Fibroblast of lung (primary cell): ENCODE data around the gene ANKS1B. TPM values are rescaled to one million over a fixed set of nuclear protein-coding genes. Genes with fewer than 3 reads are reported as not detected.
"Not testable (repeated sequence)": the region's sequence is repeated elsewhere in the genome, so short reads cannot be mapped to it uniquely, and the experiment has no call there.

Experiments used
- DNase-seq, 2 donors: peaks; one replicate each; pipeline versions ENCODE4 v3.0.0 to v3.0.0-alpha.2; 2010; ENCODE audit warnings: low read depth in 2 of 2
- H2AFZ ChIP-seq: 2 replicates; pipeline ENCODE4 v1.5.1; 2012; ENCODE audit warnings: low read length, control low read depth, inconsistent platforms
- H3K27ac ChIP-seq: 2 replicates; pipeline ENCODE4 v1.5.1; 2011; ENCODE audit warnings: low read length, control low read depth; ENCODE audit not compliant: insufficient read depth
- H3K27me3 ChIP-seq: 2 replicates; pipeline ENCODE4 v1.5.1; 2011; ENCODE audit warnings: mild to moderate bottlenecking, low read length; ENCODE audit not compliant: control insufficient read depth, insufficient read depth
- H3K36me3 ChIP-seq: 2 replicates; pipeline ENCODE4 v1.5.1; 2011; ENCODE audit warnings: low read length; ENCODE audit not compliant: control insufficient read depth, insufficient read depth
- H3K4me1 ChIP-seq: 2 replicates; pipeline ENCODE4 v1.5.1; 2011; ENCODE audit warnings: low read length; ENCODE audit not compliant: control insufficient read depth, insufficient read depth; ENCODE audit errors: extremely low read depth
- H3K4me2 ChIP-seq: 2 replicates; pipeline ENCODE4 v1.5.1; 2011; ENCODE audit warnings: low read length, control low read depth; ENCODE audit not compliant: insufficient read depth; ENCODE audit errors: extremely low read depth
- H3K4me3 ChIP-seq, 4 experiments: fragments of 200-600 bp in 1 of 4; sonication (generic) in 1 of 4; replicated peaks in 1 of 4; 2 replicates each; pipeline ENCODE4 v1.5.1; 2011 to 2016; ENCODE audit warnings: low read length in 4 of 4, low read depth in 3 of 4, mild to moderate bottlenecking in 3 of 4, control low read depth in 2 of 4, inconsistent platforms in 1 of 4, mixed read lengths in 1 of 4; ENCODE audit not compliant: insufficient read depth in 1 of 4; ENCODE audit errors: control extremely low read depth in 1 of 4
- H3K79me2 ChIP-seq: 2 replicates; pipeline ENCODE4 v1.5.1; 2012; ENCODE audit warnings: mild to moderate bottlenecking, low read length, inconsistent platforms; ENCODE audit not compliant: control insufficient read depth, insufficient read depth
- H3K9ac ChIP-seq: 2 replicates; pipeline ENCODE4 v1.5.1; 2011; ENCODE audit warnings: mild to moderate bottlenecking, low read length, control low read depth; ENCODE audit not compliant: insufficient read depth
- H3K9me3 ChIP-seq: 2 replicates; pipeline ENCODE4 v1.5.1; 2012; ENCODE audit warnings: low read depth, low read length; ENCODE audit not compliant: control insufficient read depth, insufficient read depth
- H4K20me1 ChIP-seq: 2 replicates; pipeline ENCODE4 v1.5.1; 2011; ENCODE audit warnings: low read length; ENCODE audit not compliant: control insufficient read depth, insufficient read depth; ENCODE audit errors: extremely low read depth
- EZH2 ChIP-seq: IDR thresholded peaks from 2 replicates; pipeline ENCODE4 v1.5.1; 2012; ENCODE audit warnings: low read length, control low read depth, mild to moderate bottlenecking; ENCODE audit errors: missing control alignments
- polyA plus RNA-seq, 2 donors: library from polyadenylated mRNA; depleted of rRNA in 1 of 2; stranded (reverse) in 1 of 2; unstranded in 1 of 2; fragments of >200 nt; gene quantifications; 2 replicates each; pipeline ENCODE4 v1.2.1, GENCODE V29; 2011 to 2012; ENCODE audit warnings: missing spikeins in 1 of 2
- total RNA-seq: library from RNA; depleted of rRNA; stranded (reverse); fragments of >200 nt; gene quantifications from 2 replicates; pipeline ENCODE4 v1.2.1, GENCODE V29; 2014
- TF ChIP-seq, protein P1 (sequence below), 2 donors: IDR thresholded peaks in 1 of 2; conservative IDR thresholded peaks in 1 of 2; 1 replicate in 1 of 2; 2 replicates in 1 of 2; pipeline ENCODE4 v1.5.1; 2011 to 2012; ENCODE audit warnings: low read length in 2 of 2, control low read depth in 1 of 2, inconsistent platforms in 1 of 2, low read depth in 1 of 2, mild to moderate bottlenecking in 1 of 2

The ANKS1B gene
- total and polyA plus RNA-seq, 2 donors (not counting 1 experiment from before 2014, with no cell fraction given), result 0.11 to 0.83 TPM

DNA sequence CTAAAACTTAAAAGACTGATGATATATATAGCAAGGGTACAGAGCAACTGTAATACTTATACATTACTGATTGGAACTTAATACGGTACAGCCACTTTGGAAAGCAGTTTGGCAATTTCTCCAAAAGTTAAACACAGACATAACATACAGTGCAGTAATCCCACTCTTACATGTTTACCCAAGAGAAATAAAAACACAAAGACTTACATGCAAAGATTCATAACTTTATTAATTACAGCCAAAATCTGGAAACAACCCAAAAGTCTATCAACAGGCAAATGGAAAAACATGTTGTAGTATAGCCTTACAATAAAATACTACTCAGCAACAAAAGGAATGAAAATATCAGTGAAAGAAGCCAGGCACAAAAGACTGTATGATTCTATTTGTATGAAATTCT is 252.6 kb downstream of the ANKS1B start:
- no peak overlapping the region for H3K4me2 ChIP-seq
- H3K9ac ChIP-seq, result no peak overlapping the region
- H2AFZ ChIP-seq, result no peak overlapping the region
- no peaks in the 10 kb centered on the region for H3K36me3 ChIP-seq
- DNase-seq, result no peak
- H3K4me1 ChIP-seq, result no peaks in the 10 kb centered on the region
- H3K27me3 ChIP-seq, result no peaks in the 10 kb centered on the region
- H3K79me2 ChIP-seq, result no peaks in the 10 kb centered on the region
- no peaks in the 10 kb centered on the region for H4K20me1 ChIP-seq
- H3K4me3 ChIP-seq, result no peak overlapping the region
- no peaks in the 10 kb centered on the region for H3K9me3 ChIP-seq
- TF ChIP-seq, protein P1, sequence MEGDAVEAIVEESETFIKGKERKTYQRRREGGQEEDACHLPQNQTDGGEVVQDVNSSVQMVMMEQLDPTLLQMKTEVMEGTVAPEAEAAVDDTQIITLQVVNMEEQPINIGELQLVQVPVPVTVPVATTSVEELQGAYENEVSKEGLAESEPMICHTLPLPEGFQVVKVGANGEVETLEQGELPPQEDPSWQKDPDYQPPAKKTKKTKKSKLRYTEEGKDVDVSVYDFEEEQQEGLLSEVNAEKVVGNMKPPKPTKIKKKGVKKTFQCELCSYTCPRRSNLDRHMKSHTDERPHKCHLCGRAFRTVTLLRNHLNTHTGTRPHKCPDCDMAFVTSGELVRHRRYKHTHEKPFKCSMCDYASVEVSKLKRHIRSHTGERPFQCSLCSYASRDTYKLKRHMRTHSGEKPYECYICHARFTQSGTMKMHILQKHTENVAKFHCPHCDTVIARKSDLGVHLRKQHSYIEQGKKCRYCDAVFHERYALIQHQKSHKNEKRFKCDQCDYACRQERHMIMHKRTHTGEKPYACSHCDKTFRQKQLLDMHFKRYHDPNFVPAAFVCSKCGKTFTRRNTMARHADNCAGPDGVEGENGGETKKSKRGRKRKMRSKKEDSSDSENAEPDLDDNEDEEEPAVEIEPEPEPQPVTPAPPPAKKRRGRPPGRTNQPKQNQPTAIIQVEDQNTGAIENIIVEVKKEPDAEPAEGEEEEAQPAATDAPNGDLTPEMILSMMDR (conservative IDR thresholded peaks at IDR 0.05 in 1 of 2, IDR thresholded peaks at IDR 0.05 in 1 of 2; ENCODE audit: low read depth in 1 of 2, low read length in 2 of 2), result no peak
- TF ChIP-seq EZH2, result no peak
- H3K27ac ChIP-seq, result no peak overlapping the region

DNA sequence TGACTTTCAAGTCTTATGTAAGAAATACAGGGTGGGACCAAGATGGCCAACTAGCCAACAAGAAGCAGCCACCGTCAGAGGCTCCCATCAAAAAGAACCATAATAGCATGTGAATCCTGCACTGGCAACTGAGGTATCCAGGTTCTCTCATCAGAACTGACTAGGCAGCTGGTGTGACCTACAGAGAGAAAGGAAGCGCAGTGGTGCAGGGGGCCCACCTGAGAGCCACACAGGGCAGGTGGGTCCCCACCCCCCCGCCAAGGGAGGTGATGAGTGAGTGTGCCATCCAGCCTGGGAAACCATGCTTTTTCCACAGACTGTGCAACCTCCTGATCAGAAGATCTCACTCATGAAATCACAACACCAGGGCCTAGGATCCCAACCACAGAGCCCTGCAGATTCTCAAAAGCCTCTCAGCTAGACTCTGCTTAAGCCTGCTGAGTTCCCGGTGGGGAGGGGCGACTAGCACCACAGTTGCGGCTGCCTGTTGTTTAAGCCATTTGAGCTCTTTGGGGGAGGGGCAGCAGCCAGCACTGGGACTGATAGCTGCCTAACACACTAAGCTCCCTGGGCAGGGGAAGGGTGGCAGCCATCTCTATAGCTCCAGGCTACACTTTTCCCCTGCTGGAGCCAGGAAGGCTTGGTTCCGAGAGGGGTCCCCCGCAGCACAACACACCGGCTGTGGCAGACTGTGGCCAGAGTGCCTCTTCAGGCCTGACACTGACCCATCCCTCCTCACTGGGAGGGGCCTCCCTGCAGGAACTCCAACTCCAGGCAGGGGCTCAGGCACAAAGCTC is 261.8 kb downstream of the ANKS1B start:
- TF ChIP-seq, protein P1 (conservative IDR thresholded peaks at IDR 0.05 in 1 of 2, IDR thresholded peaks at IDR 0.05 in 1 of 2; ENCODE audit: low read depth in 1 of 2, low read length in 2 of 2), result no peak
- no peak for TF ChIP-seq EZH2
- DNase-seq, result no peak

DNA sequence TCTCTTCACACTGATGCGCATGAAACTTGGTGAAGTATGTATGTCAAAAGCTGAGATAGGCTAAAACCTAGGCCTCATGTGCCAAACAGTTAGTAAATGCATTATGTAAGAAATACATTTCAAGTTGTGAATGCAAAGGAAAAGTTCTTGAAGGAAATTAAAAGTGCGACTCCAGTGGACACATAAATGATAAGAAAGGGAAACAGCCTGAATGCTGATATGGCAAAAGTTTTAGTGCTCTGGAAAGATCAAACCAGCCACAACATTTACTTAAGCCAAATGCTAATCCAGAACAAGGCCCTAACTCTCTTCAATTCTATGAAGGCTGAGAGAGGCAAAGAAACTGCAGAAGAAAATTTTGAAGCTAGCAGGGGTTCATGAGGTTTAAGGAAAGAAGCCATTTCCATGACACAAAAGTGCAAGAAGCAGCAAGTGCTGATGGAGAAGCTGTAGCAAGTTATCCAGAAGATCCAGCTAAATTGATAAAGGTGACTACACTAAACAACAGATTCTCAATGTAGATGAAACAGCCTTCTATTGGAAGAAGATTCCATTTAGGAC is 262.9 kb downstream of the ANKS1B start:
- DNase-seq, result no peak
- no peaks in the 10 kb centered on the region for H3K36me3 ChIP-seq
- H3K27ac ChIP-seq, result no peak overlapping the region
- no peak overlapping the region for H3K4me2 ChIP-seq
- H3K4me3 ChIP-seq, result no peak overlapping the region
- no peaks in the 10 kb centered on the region for H3K9me3 ChIP-seq
- no peaks in the 10 kb centered on the region for H3K27me3 ChIP-seq
- no peaks in the 10 kb centered on the region for H4K20me1 ChIP-seq
- no peak overlapping the region for H3K9ac ChIP-seq
- H3K4me1 ChIP-seq, result no peaks in the 10 kb centered on the region
- TF ChIP-seq EZH2, result no peak
- TF ChIP-seq, protein P1 (conservative IDR thresholded peaks at IDR 0.05 in 1 of 2, IDR thresholded peaks at IDR 0.05 in 1 of 2; ENCODE audit: low read depth in 1 of 2, low read length in 2 of 2), result no peak
- H3K79me2 ChIP-seq, result no peaks in the 10 kb centered on the region
- H2AFZ ChIP-seq, result no peak overlapping the region

More for the DNA sequence above, 261.8 kb downstream of the ANKS1B start:
- no peaks in the 10 kb centered on the region for H3K9me3 ChIP-seq
- H2AFZ ChIP-seq, result no peak overlapping the region
- no peaks in the 10 kb centered on the region for H3K79me2 ChIP-seq
- no peak overlapping the region for H3K27ac ChIP-seq
- no peak overlapping the region for H3K4me3 ChIP-seq
- no peaks in the 10 kb centered on the region for H4K20me1 ChIP-seq
- no peaks in the 10 kb centered on the region for H3K36me3 ChIP-seq
- H3K4me1 ChIP-seq, result no peaks in the 10 kb centered on the region
- no peaks in the 10 kb centered on the region for H3K27me3 ChIP-seq
- no peak overlapping the region for H3K4me2 ChIP-seq
- no peak overlapping the region for H3K9ac ChIP-seq

DNA sequence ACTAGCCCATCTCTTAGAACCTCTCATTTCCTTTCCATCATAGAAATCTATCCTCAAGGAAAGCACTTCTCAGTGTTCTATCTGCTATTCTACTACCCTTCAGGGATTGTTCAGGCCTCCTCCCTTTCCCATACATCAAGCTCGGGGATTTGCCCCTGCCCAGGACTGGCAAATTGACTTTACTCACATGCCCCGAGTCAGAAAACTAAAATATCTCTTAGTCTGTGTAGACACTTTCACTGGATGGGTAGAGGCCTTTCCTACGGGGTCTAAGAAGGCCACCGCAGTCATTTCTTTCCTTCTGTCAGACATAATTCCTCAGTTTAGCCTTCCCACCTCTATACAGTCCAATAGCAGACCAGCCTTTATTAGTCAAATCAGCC is 264.7 kb downstream of the ANKS1B start:
- not testable (repeated sequence) for H4K20me1 ChIP-seq, H3K27me3 ChIP-seq, H3K4me3 ChIP-seq, DNase-seq, H3K9ac ChIP-seq, H3K4me2 ChIP-seq, H3K9me3 ChIP-seq, H3K4me1 ChIP-seq, H3K79me2 ChIP-seq, H2AFZ ChIP-seq, H3K27ac ChIP-seq, H3K36me3 ChIP-seq
